A549 (cell line): ENCODE data around the gene EBI3. TPM values are rescaled to one million over a fixed set of nuclear protein-coding genes. Genes with fewer than 3 reads are reported as not detected.

Experiments
- ATAC-seq, 2 experiments: fragments of 200-7000 bp in 1 of 2; fragments of >200 bp in 1 of 2; cut with Nextera tagmentation in 1 of 2; cut with Tn5 transposase in 1 of 2; 3 replicates each; pipeline versions ENCODE4 v1.8.0 to v1.9.1; 2018 to 2020; ENCODE audit warnings: mild to moderate bottlenecking in 1 of 2, moderate library complexity in 1 of 2
- CTCF ChIA-PET: fragments of 300-600 bp; sonication (Branson Sonifier 250); formaldehyde crosslinking; extraction: SDS; loops from one replicate; lab custom pipeline; 2021; ENCODE audit warnings: antibody characterized with exemption, inconsistent platforms; lab: Yijun Ruan, JAX
- POLR2A ChIA-PET: fragments of 350-600 bp; formaldehyde crosslinking; extraction: SDS; loops from one replicate; lab custom pipeline; 2021; ENCODE audit warnings: antibody characterized with exemption, inconsistent platforms; lab: Yijun Ruan, JAX
- DNase-seq, 2 experiments: peaks; one replicate each; pipeline versions ENCODE4 v3.0.0 to v3.0.0-alpha.2; 2011 to 2016; ENCODE audit warnings: low read depth in 1 of 2, low spot score in 1 of 2
- FAIRE-seq: peaks from 2 replicates; lab custom pipeline; 2011; peaks lifted over from hg19 to GRCh38; lab: Jason Lieb, UNC
- H3K27ac ChIP-seq, 2 experiments: fragments of >200 bp; sonication (Bioruptor Twin); formaldehyde crosslinking; 3 replicates each; pipeline ENCODE4 v1.5.1; 2016 to 2017
- H3K4me1 ChIP-seq: fragments of >200 bp; sonication (Bioruptor Twin); formaldehyde crosslinking; 3 replicates; pipeline ENCODE4 v1.6.1; 2016
- H3K4me2 ChIP-seq: fragments of >200 bp; sonication (Bioruptor Twin); formaldehyde crosslinking; 3 replicates; pipeline ENCODE4 v1.6.1; 2016
- H3K4me3 ChIP-seq: fragments of >200 bp; sonication (Bioruptor Twin); formaldehyde crosslinking; 3 replicates; pipeline ENCODE4 v1.5.1; 2016
- H3K9me3 ChIP-seq: fragments of >200 bp; sonication (Bioruptor Twin); formaldehyde crosslinking; 3 replicates; pipeline ENCODE4 v1.6.1; 2016
- CBX2 ChIP-seq: fragments of 200-600 bp; sonication (generic); IDR thresholded peaks from 2 replicates; pipeline ENCODE4 v1.6.1; 2016; ENCODE audit warnings: low read depth, mild to moderate bottlenecking, borderline replicate concordance
- CBX8 ChIP-seq: fragments of 200-600 bp; sonication (generic); IDR thresholded peaks from 2 replicates; pipeline ENCODE4 v1.6.1; 2016
- EHMT2 ChIP-seq: fragments of 200-600 bp; sonication (generic); IDR thresholded peaks from 2 replicates; pipeline ENCODE4 v1.6.1; 2016; ENCODE audit warnings: antibody characterized with exemption, low read depth, mild to moderate bottlenecking, moderate library complexity
- EP300 ChIP-seq, 2 experiments: fragments of >200 bp; sonication (Bioruptor Twin); formaldehyde crosslinking; IDR thresholded peaks; 2 replicates in 1 of 2; 3 replicates in 1 of 2; pipeline ENCODE4 v1.6.1; 2016 to 2017
- FOSB ChIP-seq: fragments of 250-450 bp; sonication (Bioruptor Pico); IDR thresholded peaks from 2 replicates; pipeline ENCODE4 v1.5.0; 2020; ENCODE audit warnings: mild to moderate bottlenecking, moderate library complexity
- FOSL2 ChIP-seq, 2 experiments: fragments of 450-650 bp in 1 of 2; fragments of >200 bp in 1 of 2; sonication (Bioruptor Twin) in 1 of 2; formaldehyde crosslinking; IDR thresholded peaks; 2 replicates each; pipeline versions ENCODE4 v1.5.0 to v1.6.1; 2016 to 2020; ENCODE audit warnings: mild to moderate bottlenecking in 1 of 2, moderate library complexity in 1 of 2
- FOXS1 ChIP-seq: fragments of 250-450 bp; sonication (Bioruptor Pico); IDR thresholded peaks from 2 replicates; pipeline ENCODE4 v1.5.0; 2020; ENCODE audit warnings: mild to moderate bottlenecking, moderate library complexity
- HOXA7 ChIP-seq: fragments of 250-450 bp; sonication (Bioruptor Pico); IDR thresholded peaks from 2 replicates; pipeline ENCODE4 v1.5.0; 2020; ENCODE audit warnings: mild to moderate bottlenecking, moderate library complexity
- JUN ChIP-seq, 2 experiments: fragments of >200 bp; sonication (Bioruptor Twin); formaldehyde crosslinking; IDR thresholded peaks; 2 replicates in 1 of 2; 3 replicates in 1 of 2; pipeline ENCODE4 v1.6.1; 2016 to 2017
- KDM5A ChIP-seq: fragments of 200-600 bp; sonication (generic); IDR thresholded peaks from 2 replicates; pipeline ENCODE4 v1.6.1; 2016; ENCODE audit warnings: antibody characterized with exemption, mild to moderate bottlenecking
- MYC ChIP-seq: IDR thresholded peaks from 2 replicates; pipeline ENCODE4 v1.6.1; 2012; ENCODE audit warnings: mild to moderate bottlenecking, inconsistent platforms, low read length, improper control_type of control experiment, borderline replicate concordance
- POLR2A ChIP-seq: IDR thresholded peaks from 2 replicates; pipeline ENCODE4 v1.6.1; 2012; ENCODE audit warnings: mild to moderate bottlenecking, low read length
- RAD21 ChIP-seq, 2 experiments: fragments of >200 bp in 1 of 2; sonication (Bioruptor Twin) in 1 of 2; formaldehyde crosslinking in 1 of 2; IDR thresholded peaks in 1 of 2; conservative IDR thresholded peaks in 1 of 2; 2 replicates in 1 of 2; 3 replicates in 1 of 2; pipeline ENCODE4 v1.6.1; 2012 to 2018; ENCODE audit warnings: inconsistent platforms in 1 of 2
- RARB ChIP-seq: fragments of 250-450 bp; sonication (Bioruptor Pico); IDR thresholded peaks from 2 replicates; pipeline ENCODE4 v1.8.0; 2021; ENCODE audit warnings: mild to moderate bottlenecking, moderate library complexity
- RFX5 ChIP-seq: fragments of 450-650 bp; IDR thresholded peaks from 2 replicates; pipeline ENCODE4 v1.7.1; 2014; ENCODE audit warnings: antibody characterized with exemption, mild to moderate bottlenecking, moderate library complexity
- SMC3 ChIP-seq: fragments of >200 bp; sonication (Bioruptor Twin); formaldehyde crosslinking; IDR thresholded peaks from 3 replicates; pipeline ENCODE4 v1.6.1; 2018; ENCODE audit warnings: inconsistent platforms
- TP53 ChIP-seq: fragments of 250-450 bp; sonication (Bioruptor Pico); IDR thresholded peaks from 2 replicates; pipeline ENCODE4 v1.5.0; 2021; ENCODE audit warnings: mild to moderate bottlenecking, moderate library complexity
- WGBS: methylation state at CpG from one replicate; pipeline ENCODE4 v1.1.6; 2017; ENCODE audit errors: missing lambda C conversion rate; 5-methylcytosine and 5-hydroxymethylcytosine counted together
- polyA plus RNA-seq, 4 experiments: library from polyadenylated mRNA; depleted of rRNA in 3 of 4; stranded (reverse); fragments of >200 nt; fragmentation: RNase III in 1 of 4; extraction: RNeasy Plus Mini Kit Qiagen cat#74134 plus additional on column Dnase treatment in 1 of 4; gene quantifications; 2 replicates in 3 of 4; 3 replicates in 1 of 4; pipeline ENCODE4 v1.2.3, GENCODE V29; 2011 to 2017
- TF ChIP-seq, protein P1 (sequence below): fragments of 200-600 bp; sonication (generic); IDR thresholded peaks from 2 replicates; pipeline ENCODE4 v1.6.1; 2016; ENCODE audit warnings: antibody characterized with exemption, mild to moderate bottlenecking, moderate library complexity
- TF ChIP-seq, protein P2 (sequence below): fragments of 150-350 bp; IDR thresholded peaks from 2 replicates; pipeline ENCODE4 v1.6.1; 2014; ENCODE audit warnings: low read depth, mild to moderate bottlenecking, low read length
- TF ChIP-seq, protein P3 (sequence below): IDR thresholded peaks from 2 replicates; pipeline ENCODE4 v1.6.1; 2012
- TF ChIP-seq, protein P4 (sequence below): fragments of >200 bp; sonication (Bioruptor Twin); formaldehyde crosslinking; IDR thresholded peaks from 2 replicates; pipeline ENCODE4 v1.6.1; 2016
- TF ChIP-seq, protein P5 (sequence below): fragments of >200 bp; sonication (Bioruptor Twin); formaldehyde crosslinking; IDR thresholded peaks from 3 replicates; pipeline ENCODE4 v1.5.1; 2016
- TF ChIP-seq, protein P6 (sequence below): IDR thresholded peaks from 2 replicates; pipeline ENCODE4 v1.6.1; 2012
- TF ChIP-seq, protein P7 (sequence below): fragments of 250-450 bp; sonication (Bioruptor Pico); IDR thresholded peaks from 2 replicates; pipeline ENCODE4 v1.5.0; 2021; ENCODE audit warnings: mild to moderate bottlenecking, moderate library complexity, borderline replicate concordance
- TF ChIP-seq, protein P8 (sequence below): fragments of 450-650 bp; IDR thresholded peaks from 2 replicates; pipeline ENCODE4 v1.6.1; 2014; ENCODE audit warnings: antibody characterized with exemption

EBI3 gene
- polyA plus RNA-seq, 2 of the 4 experiments (the other 2 are of a cell fraction): 1.1 to 3.6 TPM

DNA sequence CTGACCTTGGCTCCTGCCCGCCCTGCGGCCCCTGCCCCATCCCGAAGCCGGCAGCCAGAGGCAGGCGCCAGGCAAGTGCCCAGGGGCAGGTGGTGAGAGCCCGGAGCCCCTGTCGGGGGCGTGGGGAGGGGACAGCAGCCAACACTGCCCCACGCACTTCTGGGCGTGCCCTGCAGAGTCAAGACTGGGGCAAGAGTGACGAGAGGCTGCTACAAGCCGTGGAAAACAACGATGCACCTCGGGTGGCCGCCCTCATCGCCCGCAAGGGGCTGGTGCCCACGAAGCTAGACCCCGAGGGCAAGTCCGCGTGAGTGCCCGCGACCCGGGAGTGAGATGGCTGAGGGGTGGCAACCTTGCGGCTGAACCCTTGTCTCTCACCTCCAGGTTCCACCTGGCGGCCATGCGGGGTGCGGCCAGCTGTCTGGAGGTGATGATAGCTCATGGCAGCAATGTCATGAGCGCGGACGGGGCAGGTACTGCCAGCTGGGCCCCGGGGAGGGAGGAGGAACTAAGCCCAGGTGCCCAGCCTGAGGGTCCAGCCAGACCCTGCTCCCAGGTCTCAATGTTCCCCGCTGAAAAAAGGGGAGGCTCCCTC, 29.5 kb upstream of the EBI3 start:
- ATAC-seq (peak; percentile 79 to 82), DNase-seq (peak; percentile 51 to 78), FAIRE-seq (no peak)
- peak overlapping the region; percentile 85 for H3K4me2 ChIP-seq
- TF ChIP-seq EHMT2: no peak
- no peak for TF ChIP-seq TP53 (CRISPR knock-in tag)
- TF ChIP-seq, protein P1, sequence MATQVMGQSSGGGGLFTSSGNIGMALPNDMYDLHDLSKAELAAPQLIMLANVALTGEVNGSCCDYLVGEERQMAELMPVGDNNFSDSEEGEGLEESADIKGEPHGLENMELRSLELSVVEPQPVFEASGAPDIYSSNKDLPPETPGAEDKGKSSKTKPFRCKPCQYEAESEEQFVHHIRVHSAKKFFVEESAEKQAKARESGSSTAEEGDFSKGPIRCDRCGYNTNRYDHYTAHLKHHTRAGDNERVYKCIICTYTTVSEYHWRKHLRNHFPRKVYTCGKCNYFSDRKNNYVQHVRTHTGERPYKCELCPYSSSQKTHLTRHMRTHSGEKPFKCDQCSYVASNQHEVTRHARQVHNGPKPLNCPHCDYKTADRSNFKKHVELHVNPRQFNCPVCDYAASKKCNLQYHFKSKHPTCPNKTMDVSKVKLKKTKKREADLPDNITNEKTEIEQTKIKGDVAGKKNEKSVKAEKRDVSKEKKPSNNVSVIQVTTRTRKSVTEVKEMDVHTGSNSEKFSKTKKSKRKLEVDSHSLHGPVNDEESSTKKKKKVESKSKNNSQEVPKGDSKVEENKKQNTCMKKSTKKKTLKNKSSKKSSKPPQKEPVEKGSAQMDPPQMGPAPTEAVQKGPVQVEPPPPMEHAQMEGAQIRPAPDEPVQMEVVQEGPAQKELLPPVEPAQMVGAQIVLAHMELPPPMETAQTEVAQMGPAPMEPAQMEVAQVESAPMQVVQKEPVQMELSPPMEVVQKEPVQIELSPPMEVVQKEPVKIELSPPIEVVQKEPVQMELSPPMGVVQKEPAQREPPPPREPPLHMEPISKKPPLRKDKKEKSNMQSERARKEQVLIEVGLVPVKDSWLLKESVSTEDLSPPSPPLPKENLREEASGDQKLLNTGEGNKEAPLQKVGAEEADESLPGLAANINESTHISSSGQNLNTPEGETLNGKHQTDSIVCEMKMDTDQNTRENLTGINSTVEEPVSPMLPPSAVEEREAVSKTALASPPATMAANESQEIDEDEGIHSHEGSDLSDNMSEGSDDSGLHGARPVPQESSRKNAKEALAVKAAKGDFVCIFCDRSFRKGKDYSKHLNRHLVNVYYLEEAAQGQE: no peak
- no peak for TF ChIP-seq CBX8
- no peak for TF ChIP-seq EP300 (IDR thresholded peaks at IDR 0.05)
- TF ChIP-seq KDM5A: no peak
- TF ChIP-seq, protein P2, sequence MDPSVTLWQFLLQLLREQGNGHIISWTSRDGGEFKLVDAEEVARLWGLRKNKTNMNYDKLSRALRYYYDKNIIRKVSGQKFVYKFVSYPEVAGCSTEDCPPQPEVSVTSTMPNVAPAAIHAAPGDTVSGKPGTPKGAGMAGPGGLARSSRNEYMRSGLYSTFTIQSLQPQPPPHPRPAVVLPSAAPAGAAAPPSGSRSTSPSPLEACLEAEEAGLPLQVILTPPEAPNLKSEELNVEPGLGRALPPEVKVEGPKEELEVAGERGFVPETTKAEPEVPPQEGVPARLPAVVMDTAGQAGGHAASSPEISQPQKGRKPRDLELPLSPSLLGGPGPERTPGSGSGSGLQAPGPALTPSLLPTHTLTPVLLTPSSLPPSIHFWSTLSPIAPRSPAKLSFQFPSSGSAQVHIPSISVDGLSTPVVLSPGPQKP: no peak
- TF ChIP-seq, protein P3, sequence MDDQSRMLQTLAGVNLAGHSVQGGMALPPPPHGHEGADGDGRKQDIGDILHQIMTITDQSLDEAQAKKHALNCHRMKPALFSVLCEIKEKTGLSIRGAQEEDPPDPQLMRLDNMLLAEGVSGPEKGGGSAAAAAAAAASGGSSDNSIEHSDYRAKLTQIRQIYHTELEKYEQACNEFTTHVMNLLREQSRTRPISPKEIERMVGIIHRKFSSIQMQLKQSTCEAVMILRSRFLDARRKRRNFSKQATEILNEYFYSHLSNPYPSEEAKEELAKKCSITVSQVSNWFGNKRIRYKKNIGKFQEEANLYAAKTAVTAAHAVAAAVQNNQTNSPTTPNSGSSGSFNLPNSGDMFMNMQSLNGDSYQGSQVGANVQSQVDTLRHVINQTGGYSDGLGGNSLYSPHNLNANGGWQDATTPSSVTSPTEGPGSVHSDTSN: no peak
- TF ChIP-seq SMC3: peak; percentile 42; the same call in 2 of the 3 replicates
- TF ChIP-seq, protein P4, sequence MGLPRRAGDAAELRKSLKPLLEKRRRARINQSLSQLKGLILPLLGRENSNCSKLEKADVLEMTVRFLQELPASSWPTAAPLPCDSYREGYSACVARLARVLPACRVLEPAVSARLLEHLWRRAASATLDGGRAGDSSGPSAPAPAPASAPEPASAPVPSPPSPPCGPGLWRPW: no peak
- no peak for TF ChIP-seq FOSB (CRISPR knock-in tag)
- no peak for TF ChIP-seq POLR2A
- TF ChIP-seq FOXS1 (CRISPR knock-in tag): no peak
- peak; percentile 31 to 34; a peak in 1 of 5 replicates for TF ChIP-seq RAD21 (conservative IDR thresholded peaks at IDR 0.05 in 1 of 2, IDR thresholded peaks at IDR 0.05 in 1 of 2)
- TF ChIP-seq FOSL2 (IDR thresholded peaks at IDR 0.05): no peak
- no peak for TF ChIP-seq FOSL2 (CRISPR knock-in tag; IDR thresholded peaks at IDR 0.05)
- no peak for TF ChIP-seq RFX5
- TF ChIP-seq, protein P5, sequence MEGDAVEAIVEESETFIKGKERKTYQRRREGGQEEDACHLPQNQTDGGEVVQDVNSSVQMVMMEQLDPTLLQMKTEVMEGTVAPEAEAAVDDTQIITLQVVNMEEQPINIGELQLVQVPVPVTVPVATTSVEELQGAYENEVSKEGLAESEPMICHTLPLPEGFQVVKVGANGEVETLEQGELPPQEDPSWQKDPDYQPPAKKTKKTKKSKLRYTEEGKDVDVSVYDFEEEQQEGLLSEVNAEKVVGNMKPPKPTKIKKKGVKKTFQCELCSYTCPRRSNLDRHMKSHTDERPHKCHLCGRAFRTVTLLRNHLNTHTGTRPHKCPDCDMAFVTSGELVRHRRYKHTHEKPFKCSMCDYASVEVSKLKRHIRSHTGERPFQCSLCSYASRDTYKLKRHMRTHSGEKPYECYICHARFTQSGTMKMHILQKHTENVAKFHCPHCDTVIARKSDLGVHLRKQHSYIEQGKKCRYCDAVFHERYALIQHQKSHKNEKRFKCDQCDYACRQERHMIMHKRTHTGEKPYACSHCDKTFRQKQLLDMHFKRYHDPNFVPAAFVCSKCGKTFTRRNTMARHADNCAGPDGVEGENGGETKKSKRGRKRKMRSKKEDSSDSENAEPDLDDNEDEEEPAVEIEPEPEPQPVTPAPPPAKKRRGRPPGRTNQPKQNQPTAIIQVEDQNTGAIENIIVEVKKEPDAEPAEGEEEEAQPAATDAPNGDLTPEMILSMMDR: peak; percentile 35
- TF ChIP-seq, protein P6, sequence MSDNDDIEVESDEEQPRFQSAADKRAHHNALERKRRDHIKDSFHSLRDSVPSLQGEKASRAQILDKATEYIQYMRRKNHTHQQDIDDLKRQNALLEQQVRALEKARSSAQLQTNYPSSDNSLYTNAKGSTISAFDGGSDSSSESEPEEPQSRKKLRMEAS: 0 out of 2 replicates have a peak, but pooled peaks have one; percentile 20
- no peak for TF ChIP-seq JUN (IDR thresholded peaks at IDR 0.05)
- TF ChIP-seq, protein P7, sequence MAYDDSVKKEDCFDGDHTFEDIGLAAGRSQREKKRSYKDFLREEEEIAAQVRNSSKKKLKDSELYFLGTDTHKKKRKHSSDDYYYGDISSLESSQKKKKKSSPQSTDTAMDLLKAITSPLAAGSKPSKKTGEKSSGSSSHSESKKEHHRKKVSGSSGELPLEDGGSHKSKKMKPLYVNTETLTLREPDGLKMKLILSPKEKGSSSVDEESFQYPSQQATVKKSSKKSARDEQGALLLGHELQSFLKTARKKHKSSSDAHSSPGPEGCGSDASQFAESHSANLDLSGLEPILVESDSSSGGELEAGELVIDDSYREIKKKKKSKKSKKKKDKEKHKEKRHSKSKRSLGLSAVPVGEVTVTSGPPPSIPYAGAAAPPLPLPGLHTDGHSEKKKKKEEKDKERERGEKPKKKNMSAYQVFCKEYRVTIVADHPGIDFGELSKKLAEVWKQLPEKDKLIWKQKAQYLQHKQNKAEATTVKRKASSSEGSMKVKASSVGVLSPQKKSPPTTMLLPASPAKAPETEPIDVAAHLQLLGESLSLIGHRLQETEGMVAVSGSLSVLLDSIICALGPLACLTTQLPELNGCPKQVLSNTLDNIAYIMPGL: no peak
- no peak for TF ChIP-seq HOXA7 (CRISPR knock-in tag)
- no peak for TF ChIP-seq RARB (CRISPR knock-in tag)
- no peak for TF ChIP-seq CBX2
- TF ChIP-seq, protein P8, sequence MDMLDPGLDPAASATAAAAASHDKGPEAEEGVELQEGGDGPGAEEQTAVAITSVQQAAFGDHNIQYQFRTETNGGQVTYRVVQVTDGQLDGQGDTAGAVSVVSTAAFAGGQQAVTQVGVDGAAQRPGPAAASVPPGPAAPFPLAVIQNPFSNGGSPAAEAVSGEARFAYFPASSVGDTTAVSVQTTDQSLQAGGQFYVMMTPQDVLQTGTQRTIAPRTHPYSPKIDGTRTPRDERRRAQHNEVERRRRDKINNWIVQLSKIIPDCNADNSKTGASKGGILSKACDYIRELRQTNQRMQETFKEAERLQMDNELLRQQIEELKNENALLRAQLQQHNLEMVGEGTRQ: no peak
- TF ChIP-seq MYC: no peak
- ChIA-PET CTCF (interaction anchor here (0.6 to 7.0 kb wide), 14 partner anchors 8 to 214 kb away, joined by 3 to 66 read pairs (median 4); partner anchors contain the start of gene EEF2), POLR2A (no interaction called here)
- H3K27ac ChIP-seq: peak overlapping the region; percentile 44 to 53; a peak in 3 of 6 replicates
- H3K4me1 ChIP-seq: peaks cover 15% of the 10 kb centered on the region; the same call in 2 of the 3 replicates
- WGBS: 5% methylated on average over 4 of the region's 33 CpGs
- no peaks in the 10 kb centered on the region for H3K9me3 ChIP-seq
- peak overlapping the region; percentile 31; the same call in 2 of the 3 replicates for H3K4me3 ChIP-seq
